HG02588 (cell line): ENCODE measurements around the gene RPL27.
"Not testable (repeated sequence)": the region's sequence is repeated elsewhere in the genome, so short reads cannot be mapped to it uniquely, and the experiment has no call there.

Source experiments
- ATAC-seq: cut with Tn5 transposase; IDR thresholded peaks from one replicate; pipeline ENCODE4 v1.9.1; 2021; ENCODE audit warnings: mild to moderate bottlenecking, moderate library complexity; ENCODE audit not compliant: unreplicated experiment

The RPL27 gene

GRCh38 chr17:42997984-42998938 is at the start of gene RPL27:
TSS of gene RPL27 (plus strand) at chr17:42998419. CDS start at chr17:42998751, 332 bp downstream.
- peak; percentile 91 for ATAC-seq

DNA sequence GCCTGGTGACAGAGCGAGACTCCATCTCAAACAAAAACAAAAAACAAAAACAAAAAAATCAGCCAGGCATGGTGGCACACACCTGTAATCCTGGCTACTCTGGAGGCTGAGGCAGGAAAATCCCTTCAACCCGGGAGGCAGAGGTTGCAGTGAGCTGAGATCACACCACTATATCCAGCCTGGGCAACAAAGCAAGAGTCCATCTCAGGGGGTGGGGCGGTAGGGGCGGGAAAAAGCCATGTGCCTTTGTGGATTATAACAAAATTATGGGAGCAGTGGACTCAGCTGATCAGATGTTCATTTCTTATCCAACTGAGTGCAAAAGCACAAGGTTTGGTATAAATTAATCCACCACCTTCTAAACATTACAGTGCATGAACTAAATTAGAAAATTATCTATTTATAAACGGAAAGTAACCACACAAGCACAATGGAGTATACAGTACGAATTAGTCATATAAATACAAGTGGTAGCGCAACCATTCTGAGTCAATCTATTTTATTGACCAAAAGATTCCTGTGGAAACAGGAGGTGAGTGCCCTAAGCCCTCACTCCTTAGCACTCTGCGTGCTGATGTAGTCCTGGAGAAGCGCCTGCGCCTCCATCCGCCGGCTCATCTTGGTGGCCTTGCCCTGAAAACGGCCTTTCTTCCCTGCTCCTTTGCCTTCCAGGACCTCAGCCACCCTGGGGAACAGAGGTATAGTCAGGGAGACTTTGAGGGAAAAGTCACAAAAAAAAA is 48.0 kb upstream of the RPL27 start:
- ATAC-seq = no peak

- no peak for ATAC-seq
These were observed 44.5 kb upstream of the RPL27 start for GRCh38 chr17:42953669-42954068.

DNA sequence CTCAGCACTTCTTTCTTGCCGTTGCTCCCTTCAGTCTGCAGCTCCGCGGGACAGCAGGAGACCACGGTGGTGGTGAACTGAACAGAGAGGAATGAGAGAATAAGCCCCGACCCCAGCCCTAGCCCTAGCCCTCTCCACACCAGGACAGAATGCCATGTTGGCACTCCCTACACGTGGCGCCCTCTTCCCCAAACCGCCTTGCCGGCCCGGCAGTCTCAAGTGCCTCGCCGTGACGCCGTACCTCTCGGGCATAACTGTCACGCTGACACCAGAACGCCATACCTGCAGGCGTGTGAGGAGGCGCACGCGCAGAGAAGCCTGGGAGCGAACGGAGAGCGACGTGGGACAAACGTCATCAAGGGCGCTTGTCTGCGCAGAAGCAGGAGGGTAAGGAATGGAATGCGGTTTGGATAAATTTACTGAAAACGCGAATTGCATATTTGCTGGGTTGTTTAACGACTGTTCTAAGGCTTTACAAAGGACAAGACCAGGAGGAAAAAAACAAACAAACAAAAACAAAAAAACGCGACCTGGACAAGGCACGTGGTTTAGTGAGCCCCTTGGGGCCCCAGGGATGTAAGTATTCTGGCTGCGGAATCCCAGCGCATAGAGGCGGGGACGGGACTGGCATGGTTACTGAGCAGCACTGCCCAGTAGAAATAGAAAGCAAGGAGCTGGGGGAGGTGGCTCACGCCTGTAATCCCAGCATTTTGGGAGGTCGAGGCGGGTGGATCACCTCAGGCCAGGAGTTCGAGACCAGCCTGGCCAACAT is 33.9 kb upstream of the RPL27 start, which contains the start of gene AARSD1:
Gene AARSD1 (minus strand): TSS at position 294 of the 772 bp plus-strand sequence. CDS start 14 bp downstream, at position 280.
- ATAC-seq = peak; percentile 86

DNA sequence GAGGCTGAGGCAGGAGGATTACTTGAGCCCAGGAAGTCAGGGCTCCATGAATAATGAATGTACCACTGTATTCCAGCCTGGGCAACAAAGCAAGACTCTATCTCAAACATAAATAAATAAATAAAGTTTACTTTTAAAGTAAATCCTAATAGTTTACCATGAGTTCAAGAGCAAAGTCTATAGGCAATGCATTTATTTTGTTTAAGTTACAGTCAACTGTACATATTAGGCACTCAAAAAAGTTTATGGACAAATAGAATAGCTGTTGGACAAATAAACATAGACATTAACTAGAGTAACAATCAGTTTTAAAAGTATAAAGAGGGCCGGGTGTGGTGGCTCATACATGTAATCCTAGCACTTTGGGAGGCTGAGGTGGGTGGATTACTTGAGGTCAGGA is 30.3 kb upstream of the RPL27 start:
- ATAC-seq = no peak

- ATAC-seq = no peak
These were observed 29.1 kb upstream of the RPL27 start for GRCh38 chr17:42969001-42969581.

- no peak for ATAC-seq
These were observed 26.6 kb upstream of the RPL27 start for GRCh38 chr17:42971589-42971988.

GRCh38 chr17:42973323-42973722 is 24.9 kb upstream of the RPL27 start:
- ATAC-seq = not testable (repeated sequence)

GRCh38 chr17:42975265-42975664 is 23.0 kb upstream of the RPL27 start:
- ATAC-seq = no peak

GRCh38 chr17:42975701-42976100 is 22.5 kb upstream of the RPL27 start:
- not testable (repeated sequence) for ATAC-seq

DNA sequence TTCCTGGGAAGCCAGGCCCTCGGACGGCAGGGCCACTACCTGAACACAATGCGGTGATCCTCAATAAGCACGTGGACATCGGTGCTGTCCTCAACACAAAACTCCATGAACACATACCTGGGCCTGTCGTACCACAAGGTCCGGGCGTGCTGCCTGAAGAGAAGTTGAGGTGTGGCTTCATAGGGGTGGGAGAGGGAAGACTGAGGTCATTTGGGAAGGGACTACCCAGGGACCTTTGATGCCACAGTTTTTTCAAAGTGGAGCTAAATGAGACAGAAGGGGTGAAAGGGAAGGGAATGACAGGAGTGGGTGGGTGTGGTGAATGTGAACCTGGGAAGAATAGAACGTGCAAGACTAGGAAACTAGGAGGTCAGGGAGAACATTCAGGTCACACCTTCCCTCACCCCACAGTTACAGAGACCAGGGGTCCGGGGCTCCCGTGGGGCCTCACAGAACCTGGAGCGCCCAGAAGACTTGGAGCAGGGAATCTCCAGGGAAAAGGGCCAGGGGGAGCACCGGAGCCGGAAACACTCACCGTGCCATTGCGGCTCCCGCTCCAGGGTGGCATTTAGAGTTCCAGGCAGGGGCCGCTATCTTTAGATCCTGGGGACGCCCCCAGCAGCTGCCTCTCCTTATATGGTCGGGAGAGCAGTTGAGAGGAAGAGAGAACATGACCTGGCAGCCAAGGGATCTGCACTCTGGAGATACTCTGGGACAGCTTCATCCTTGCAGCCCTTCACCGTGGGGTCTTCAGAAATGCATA is 18.5 kb upstream of the RPL27 start, which contains the start of gene PTGES3L:
Gene PTGES3L (minus strand): TSS at position 570 of the 763 bp plus-strand sequence. CDS start 27 bp downstream, at position 543.
- peak; percentile 33 for ATAC-seq

DNA sequence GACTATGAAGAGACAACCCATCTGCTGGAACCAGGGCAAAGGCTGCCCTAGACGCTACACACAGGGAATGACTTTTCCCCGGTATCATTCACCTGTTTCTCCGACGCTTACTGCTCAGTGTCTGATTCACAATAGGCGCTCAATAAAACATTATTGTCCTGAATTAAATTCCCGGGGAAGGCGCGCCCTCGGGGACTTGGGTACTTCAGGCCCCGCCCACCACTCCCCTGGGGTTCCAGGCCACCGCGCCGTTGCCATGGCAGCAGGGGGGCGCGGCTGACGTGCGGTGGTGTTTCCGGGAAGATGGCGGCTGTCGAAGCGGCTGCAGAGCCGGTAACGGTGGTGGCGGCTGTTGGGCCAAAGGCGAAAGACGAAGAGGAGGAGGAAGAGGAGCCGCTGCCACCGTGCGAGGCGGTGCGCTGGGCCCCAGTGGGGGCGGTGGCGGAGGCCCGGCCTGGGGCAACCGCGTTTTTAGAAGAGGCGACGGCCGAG is 17.9 kb upstream of the RPL27 start, which contains the start of gene RUNDC1:
Gene RUNDC1 (plus strand): TSS at position 292 of the 492 bp plus-strand sequence. CDS start 12 bp downstream, at position 304.
- peak; percentile 68 for ATAC-seq

DNA sequence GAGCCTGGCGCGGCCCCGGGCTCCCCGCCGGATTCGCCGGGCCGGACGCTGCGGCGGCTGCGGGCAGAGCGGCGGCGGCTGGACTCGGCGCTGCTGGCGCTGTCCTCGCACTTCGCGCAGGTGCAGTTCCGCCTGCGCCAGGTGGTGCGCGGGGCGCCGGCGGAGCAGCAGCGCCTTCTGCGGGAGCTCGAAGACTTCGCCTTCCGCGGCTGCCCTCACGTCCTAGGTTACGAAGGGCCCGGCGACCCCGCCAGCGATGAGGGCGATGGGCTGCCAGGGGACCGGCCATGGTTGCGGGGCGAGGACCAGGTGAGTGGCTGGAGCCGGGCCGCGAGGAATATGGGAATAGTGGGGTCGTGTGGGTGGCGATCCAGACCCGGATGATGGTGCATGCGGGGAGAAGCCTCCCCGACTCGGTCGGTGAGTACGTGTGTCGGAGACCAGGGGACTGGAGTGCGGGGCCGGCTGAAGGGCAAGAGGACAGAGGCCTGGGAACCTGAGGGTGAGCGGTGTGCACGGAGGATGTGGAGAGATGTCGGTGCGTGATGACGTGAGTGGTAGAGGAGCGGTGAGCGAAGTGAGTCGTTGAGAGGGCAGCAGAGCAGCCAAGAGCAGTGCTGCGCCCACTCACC is 17.3 kb upstream of the RPL27 start:
- ATAC-seq = peak; percentile 47

DNA sequence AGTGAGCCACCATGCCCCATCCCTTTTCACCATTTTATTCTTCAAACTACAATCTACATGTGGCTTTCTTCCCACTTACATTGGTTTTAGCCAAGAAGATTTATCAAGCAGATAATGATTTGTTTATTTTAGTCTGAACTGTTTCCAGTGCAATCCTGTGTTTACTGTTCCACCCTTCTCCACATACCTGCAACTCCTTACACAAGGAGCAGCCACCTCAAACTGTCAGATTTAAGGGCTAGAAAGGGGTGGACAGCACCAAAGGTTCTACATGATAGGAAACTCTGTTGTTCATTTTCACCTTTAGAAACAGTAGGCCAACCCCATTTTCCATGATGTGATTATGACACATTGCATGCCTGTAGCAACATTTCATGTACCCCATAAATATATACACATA is 16.0 kb upstream of the RPL27 start:
- ATAC-seq = no peak

DNA sequence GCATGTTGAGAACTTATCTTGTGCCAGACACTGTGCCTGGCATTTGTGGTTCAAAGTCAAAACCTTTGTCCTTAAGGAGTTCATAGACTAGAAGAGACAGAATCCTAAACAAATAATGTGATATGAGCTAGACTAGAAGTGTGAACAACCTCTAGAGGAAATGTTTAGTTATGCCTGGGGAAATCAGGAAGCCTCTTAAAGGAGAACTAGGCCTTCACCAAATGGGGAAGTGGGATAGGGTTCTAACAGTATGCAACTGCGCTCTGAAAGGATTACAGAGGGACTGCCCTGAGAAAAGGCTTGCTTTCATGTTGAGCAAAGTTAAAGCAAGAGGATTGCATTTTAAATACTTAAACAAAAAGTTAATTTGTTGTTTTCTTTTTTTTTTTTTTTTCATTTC is 13.0 kb upstream of the RPL27 start:
- ATAC-seq = peak; percentile 43

GRCh38 chr17:42989141-42989540 is 9.1 kb upstream of the RPL27 start:
- no peak for ATAC-seq

DNA sequence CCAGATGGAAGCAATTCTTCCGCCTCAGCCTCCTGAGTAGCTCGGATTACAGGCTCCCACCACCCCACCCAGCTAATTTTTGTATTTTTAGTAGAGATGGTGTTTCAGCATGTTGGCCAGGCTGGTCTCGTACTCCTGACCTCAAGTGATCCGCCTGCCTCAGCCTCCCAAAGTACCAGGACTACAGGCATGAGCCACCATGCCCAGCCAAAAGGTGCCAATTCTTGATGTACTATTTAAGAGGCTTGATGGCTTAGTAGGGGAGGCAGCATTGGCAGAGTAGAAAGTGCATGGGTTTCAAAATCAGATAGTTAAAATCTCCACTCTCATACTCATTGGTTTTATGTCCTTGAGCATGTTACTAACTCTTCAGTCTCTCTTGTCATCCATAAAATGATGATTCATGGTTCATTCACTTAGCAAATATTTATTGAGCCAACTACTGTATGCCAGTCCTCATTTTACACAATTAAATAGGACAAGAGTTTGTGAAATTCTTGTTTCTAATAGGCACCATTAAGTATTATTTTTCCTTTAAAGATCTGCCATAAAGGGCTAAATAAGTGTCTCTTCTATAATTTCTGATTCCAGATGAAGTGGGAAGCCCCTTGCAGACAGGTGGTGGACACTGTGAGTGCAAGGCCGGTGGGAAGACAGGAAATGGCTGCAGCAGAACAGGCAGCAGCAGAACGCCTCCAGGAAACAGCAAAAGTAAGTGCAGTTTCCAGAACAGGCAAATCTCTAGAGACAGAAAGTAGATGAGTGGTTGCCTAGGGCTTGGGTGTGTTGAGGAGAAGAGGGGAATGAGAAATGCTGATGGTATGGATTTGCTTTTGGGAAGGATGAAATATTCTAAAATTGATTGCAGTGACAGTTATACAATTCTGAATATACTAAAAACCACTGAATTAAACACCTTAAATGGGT is 8.2 kb upstream of the RPL27 start:
- no peak for ATAC-seq

- no peak for ATAC-seq
These were observed 6.7 kb upstream of the RPL27 start for GRCh38 chr17:42991471-42991870.
